Naive B cell (primary cell): ENCODE measurements around the gene CAMK1D. TPM values are rescaled to one million over a fixed set of nuclear protein-coding genes. Genes with fewer than 3 reads are reported as not detected.
"Not testable (repeated sequence)": the region's sequence is repeated elsewhere in the genome, so short reads cannot be mapped to it uniquely, and the experiment has no call there.

Experiments used
- ATAC-seq, 2 donors: fragments of 150-1000 bp; cut with Tn5 transposase; 2 replicates each; pipeline ENCODE4 v1.10.0; 2021; ENCODE audit warnings: low read depth in 2 of 2, mild to moderate bottlenecking in 2 of 2, moderate library complexity in 2 of 2
- DNase-seq: peaks from one replicate; pipeline ENCODE4 v3.0.0; 2022
- H3K27ac Mint-ChIP-seq, 6 donors: one replicate each; pipeline ENCODE4 v1.8.0; 2020 to 2022; ENCODE audit warnings: mild to moderate bottlenecking in 6 of 6, mixed read lengths in 6 of 6, moderate library complexity in 5 of 6, inconsistent platforms in 2 of 6
- H3K27me3 Mint-ChIP-seq, 3 donors: one replicate each; pipeline ENCODE4 v1.8.0; 2021 to 2022; ENCODE audit warnings: mixed read lengths in 3 of 3, mild to moderate bottlenecking in 1 of 3
- H3K36me3 Mint-ChIP-seq, 2 donors: one replicate each; pipeline ENCODE4 v1.8.0; 2020 to 2022; ENCODE audit warnings: mixed read lengths in 2 of 2, inconsistent platforms in 1 of 2, mild to moderate bottlenecking in 1 of 2
- H3K4me1 Mint-ChIP-seq, 3 donors: one replicate each; pipeline ENCODE4 v1.8.0; 2020 to 2022; ENCODE audit warnings: mixed read lengths in 3 of 3, inconsistent platforms in 1 of 3, mild to moderate bottlenecking in 1 of 3, moderate library complexity in 1 of 3
- H3K4me3 Mint-ChIP-seq, 8 donors: one replicate each; pipeline ENCODE4 v1.8.0; 2020 to 2022; ENCODE audit warnings: mild to moderate bottlenecking in 8 of 8, mixed read lengths in 8 of 8, moderate library complexity in 8 of 8, inconsistent platforms in 2 of 8
- H3K9me3 Mint-ChIP-seq, 7 donors: one replicate each; pipeline ENCODE4 v1.8.0; 2020 to 2022; ENCODE audit warnings: mixed read lengths in 7 of 7, mild to moderate bottlenecking in 5 of 7, inconsistent platforms in 2 of 7, moderate library complexity in 1 of 7
- polyA plus RNA-seq, 6 donors: library from polyadenylated mRNA; unstranded; fragments of 300-500 nt; fragmentation: Illumina TruSeq; gene quantifications; one replicate each; pipeline ENCODE4 v1.2.3, GENCODE V29; 2021; ENCODE audit warnings: low read depth in 6 of 6

Gene CAMK1D
- polyA plus RNA-seq, 6 donors from 2014 or later: 12.2 to 54.1 (median 35.6) TPM

GRCh38 chr10:12328312-12328711 lies 21.0 kb upstream of the CAMK1D start:
- not testable (repeated sequence) for H3K9me3 Mint-ChIP-seq, H3K4me3 Mint-ChIP-seq, H3K27me3 Mint-ChIP-seq, H3K27ac Mint-ChIP-seq, DNase-seq, H3K36me3 Mint-ChIP-seq, ATAC-seq
- peaks cover 5 to 32% (median 17%) of the 10 kb centered on the region in 3 donors for H3K4me1 Mint-ChIP-seq

GRCh38 chr10:12332572-12333379 lies 16.6 kb upstream of the CAMK1D start:
- ATAC-seq (no peak), DNase-seq (no peak)
- Mint-ChIP-seq H3K27me3 (no peaks in the 10 kb centered on the region), H3K4me3 (peak overlapping the region in 5 of 8 donors; percentile 35 to 68 (median 60)), H3K27ac (peak overlapping the region in 4 of 6 donors; percentile 38 to 94 (median 78)), H3K9me3 (peaks cover 0 to 2% (median 0%) of the 10 kb centered on the region in 7 donors), H3K36me3 (no peaks in the 10 kb centered on the region), H3K4me1 (peaks cover 21 to 43% (median 30%) of the 10 kb centered on the region in 3 donors)

- Mint-ChIP-seq H3K9me3 (peaks cover 0 to 2% (median 0%) of the 10 kb centered on the region in 7 donors), H3K27ac (peak overlapping the region; percentile 38 to 94 (median 78))
These were observed 15.8 kb upstream of the CAMK1D start for GRCh38 chr10:12333380-12334185.

GRCh38 chr10:12334186-12334530 lies 15.2 kb upstream of the CAMK1D start:
- no peaks in the 10 kb centered on the region for H3K27me3 Mint-ChIP-seq
- peak overlapping the region in 5 of 8 donors; percentile 49 to 82 (median 68) for H3K4me3 Mint-ChIP-seq
- ATAC-seq: no peak
- DNase-seq: no peak
- H3K9me3 Mint-ChIP-seq: peaks cover 0 to 2% (median 0%) of the 10 kb centered on the region in 7 donors
- peaks cover 21 to 50% (median 33%) of the 10 kb centered on the region in 3 donors for H3K4me1 Mint-ChIP-seq
- no peaks in the 10 kb centered on the region for H3K36me3 Mint-ChIP-seq
- H3K27ac Mint-ChIP-seq: peak overlapping the region in 5 of 6 donors; percentile 61 to 94 (median 88)

More at GRCh38 chr10:12333380-12334185, 15.8 kb upstream of the CAMK1D start:
- H3K27me3 Mint-ChIP-seq: no peaks in the 10 kb centered on the region
- peak overlapping the region in 7 of 8 donors; percentile 49 to 82 (median 68) for H3K4me3 Mint-ChIP-seq
- H3K36me3 Mint-ChIP-seq: no peaks in the 10 kb centered on the region
- H3K4me1 Mint-ChIP-seq: peaks cover 21 to 46% (median 33%) of the 10 kb centered on the region in 3 donors
- ATAC-seq: peak; percentile 87 to 93
- peak; percentile 33 for DNase-seq

GRCh38 chr10:12335169-12335568 lies 14.2 kb upstream of the CAMK1D start:
- H3K27me3 Mint-ChIP-seq, ATAC-seq, H3K27ac Mint-ChIP-seq: not testable (repeated sequence)

GRCh38 chr10:12337453-12338372 lies 11.6 kb upstream of the CAMK1D start:
- DNase-seq (no peak), ATAC-seq (no peak)
- Mint-ChIP-seq H3K4me1 (peaks cover 50 to 75% (median 65%) of the 10 kb centered on the region in 3 donors), H3K9me3 (no peaks in the 10 kb centered on the region), H3K4me3 (peak overlapping the region in 1 of 8 donors; percentile 5), H3K36me3 (no peaks in the 10 kb centered on the region), H3K27me3 (no peaks in the 10 kb centered on the region), H3K27ac (peak overlapping the region in 4 of 6 donors; percentile 35 to 69 (median 53))

More at GRCh38 chr10:12335169-12335568, 14.2 kb upstream of the CAMK1D start:
- H3K4me3 Mint-ChIP-seq, H3K36me3 Mint-ChIP-seq, DNase-seq, H3K9me3 Mint-ChIP-seq: not testable (repeated sequence)
- H3K4me1 Mint-ChIP-seq: peaks cover 27 to 60% (median 40%) of the 10 kb centered on the region in 3 donors

GRCh38 chr10:12338981-12339380 lies 10.4 kb upstream of the CAMK1D start:
- Mint-ChIP-seq H3K27me3 (no peaks in the 10 kb centered on the region), H3K4me3 (peak overlapping the region in 1 of 8 donors; percentile 26), H3K36me3 (no peaks in the 10 kb centered on the region), H3K9me3 (peaks cover 0 to 2% (median 0%) of the 10 kb centered on the region in 7 donors), H3K27ac (peak overlapping the region in 1 of 6 donors; percentile 52), H3K4me1 (peaks cover 46 to 73% (median 63%) of the 10 kb centered on the region in 3 donors)
- DNase-seq: no peak
- no peak for ATAC-seq

GRCh38 chr10:12340371-12340770 lies 9.0 kb upstream of the CAMK1D start:
- ATAC-seq (peak; percentile 27 to 32), DNase-seq (no peak)
- no peaks in the 10 kb centered on the region for H3K36me3 Mint-ChIP-seq
- peak overlapping the region; percentile 18 to 89 (median 80) for H3K4me3 Mint-ChIP-seq
- no peaks in the 10 kb centered on the region for H3K27me3 Mint-ChIP-seq
- H3K4me1 Mint-ChIP-seq: peaks cover 47 to 77% (median 60%) of the 10 kb centered on the region in 3 donors
- peak overlapping the region; percentile 83 to 99 (median 96) for H3K27ac Mint-ChIP-seq
- H3K9me3 Mint-ChIP-seq: peaks cover 0 to 2% (median 0%) of the 10 kb centered on the region in 7 donors

- peak; percentile 25 for DNase-seq
- Mint-ChIP-seq H3K36me3 (no peaks in the 10 kb centered on the region), H3K9me3 (peaks cover 0 to 2% (median 0%) of the 10 kb centered on the region in 7 donors), H3K4me1 (peaks cover 47 to 77% (median 60%) of the 10 kb centered on the region in 3 donors), H3K4me3 (peak overlapping the region; percentile 60 to 89 (median 80)), H3K27ac (peak overlapping the region; percentile 83 to 99 (median 96)), H3K27me3 (no peaks in the 10 kb centered on the region)
- ATAC-seq: peak; percentile 59 to 61
These were observed 8.4 kb upstream of the CAMK1D start for GRCh38 chr10:12340937-12341336.

- peak; percentile 64 to 65 for ATAC-seq
- H3K4me1 Mint-ChIP-seq: peaks cover 47 to 78% (median 57%) of the 10 kb centered on the region in 3 donors
- peak overlapping the region; percentile 60 to 85 (median 74) for H3K4me3 Mint-ChIP-seq
- no peaks in the 10 kb centered on the region for H3K27me3 Mint-ChIP-seq
- H3K27ac Mint-ChIP-seq: peak overlapping the region; percentile 83 to 99 (median 96)
- DNase-seq: peak; percentile 37
- no peaks in the 10 kb centered on the region for H3K36me3 Mint-ChIP-seq
- peaks cover 0 to 2% (median 0%) of the 10 kb centered on the region in 7 donors for H3K9me3 Mint-ChIP-seq
These were observed 7.8 kb upstream of the CAMK1D start for GRCh38 chr10:12341526-12341925.

- Mint-ChIP-seq H3K4me1 (peaks cover 57 to 76% (median 61%) of the 10 kb centered on the region in 3 donors), H3K36me3 (no peaks in the 10 kb centered on the region), H3K27ac (peak overlapping the region in 5 of 6 donors; percentile 19 to 93 (median 71)), H3K9me3 (peaks cover 0 to 2% (median 0%) of the 10 kb centered on the region in 7 donors), H3K27me3 (no peaks in the 10 kb centered on the region), H3K4me3 (peak overlapping the region in 2 of 8 donors; percentile 4 to 30)
- ATAC-seq: no peak
- DNase-seq: no peak
These were observed 4.8 kb upstream of the CAMK1D start for GRCh38 chr10:12344375-12345110.

- H3K9me3 Mint-ChIP-seq: peaks cover 0 to 2% (median 0%) of the 10 kb centered on the region in 7 donors
- ATAC-seq (no peak), DNase-seq (no peak)
- peak overlapping the region in 2 of 6 donors; percentile 32 to 98 for H3K27ac Mint-ChIP-seq
- peaks cover 0 to 8% of the 10 kb centered on the region in 2 donors for H3K36me3 Mint-ChIP-seq
- peaks cover 52 to 68% (median 56%) of the 10 kb centered on the region in 3 donors for H3K4me1 Mint-ChIP-seq
- no peaks in the 10 kb centered on the region for H3K27me3 Mint-ChIP-seq
- peak overlapping the region in 3 of 8 donors; percentile 33 to 84 (median 59) for H3K4me3 Mint-ChIP-seq
These were observed 2.6 kb upstream of the CAMK1D start for GRCh38 chr10:12346707-12347106.
